GM12878 (cell line): ENCODE results near the gene TRIM32. TPM values are rescaled to one million over a fixed set of nuclear protein-coding genes. Genes with fewer than 3 reads are reported as not detected.

Source experiments
- ATAC-seq: fragments of 200-7000 bp; cut with Tn5 transposase; 3 replicates; pipeline ENCODE4 v1.9.1; 2020; ENCODE audit warnings: mild to moderate bottlenecking, moderate library complexity
- BruUV-seq: library from RNA; stranded (reverse); fragments of 400-500 nt; replicated peaks from 2 replicates; lab custom pipeline; 2021; lab: Mats Ljungman, UMichigan
- CTCF ChIA-PET: fragments of 300-600 bp; sonication (Branson Sonifier 250); formaldehyde crosslinking; extraction: SDS; loops from one replicate; lab custom pipeline; 2021; ENCODE audit warnings: inconsistent platforms; lab: Yijun Ruan, JAX
- POLR2A ChIA-PET: fragments of 350-600 bp; formaldehyde crosslinking; extraction: SDS; loops from one replicate; lab custom pipeline; 2021; ENCODE audit warnings: inconsistent platforms; lab: Charles Lee
- RAD21 ChIA-PET: fragments of 300-600 bp; sonication (Branson Sonifier 250); formaldehyde crosslinking; loops from one replicate; lab custom pipeline; 2023; ENCODE audit warnings: antibody characterized with exemption; ENCODE audit not compliant: unreplicated experiment; lab: Charles Lee
- SMC1A ChIA-PET: fragments of 300-600 bp; sonication (Branson Sonifier 250); formaldehyde crosslinking; loops from one replicate; lab custom pipeline; 2023; ENCODE audit not compliant: unreplicated experiment, uncharacterized antibody; lab: Charles Lee
- DNase-seq: peaks from one replicate; pipeline ENCODE4 v3.0.0-alpha.2; 2011; ENCODE audit warnings: low read depth, low spot score
- FAIRE-seq: peaks from 3 replicates; lab custom pipeline; 2011; peaks lifted over from hg19 to GRCh38; lab: Jason Lieb, UNC
- H2AFZ ChIP-seq: 2 replicates; pipeline ENCODE4 v1.6.0; 2011; ENCODE audit warnings: low read depth, low read length, control low read depth; ENCODE audit not compliant: control insufficient read depth
- H3K27ac ChIP-seq: 2 replicates; pipeline ENCODE4 v1.5.1; 2011; ENCODE audit warnings: control low read depth; ENCODE audit not compliant: control insufficient read depth, insufficient read depth
- H3K27me3 ChIP-seq, 2 experiments: replicated peaks in 1 of 2; 2 replicates each; pipeline versions ENCODE4 v1.6.0 to v1.6.1; 2011; ENCODE audit warnings: low read length in 1 of 2; ENCODE audit not compliant: control insufficient read depth in 2 of 2, insufficient read depth in 2 of 2
- H3K36me3 ChIP-seq, 2 experiments: 2 replicates each; pipeline ENCODE4 v1.5.1; 2011; ENCODE audit warnings: low read length in 1 of 2; ENCODE audit not compliant: control insufficient read depth in 2 of 2, insufficient read depth in 2 of 2
- H3K4me1 ChIP-seq: 2 replicates; pipeline ENCODE4 v1.6.1; 2011; ENCODE audit warnings: mild to moderate bottlenecking, low read length, moderate library complexity, mixed read lengths; ENCODE audit not compliant: control insufficient read depth, insufficient read depth
- H3K4me2 ChIP-seq: 2 replicates; pipeline ENCODE4 v1.6.0; 2011; ENCODE audit warnings: control low read depth; ENCODE audit not compliant: control insufficient read depth, insufficient read depth
- H3K4me3 ChIP-seq: fragments of 200-600 bp; sonication (generic); 2 replicates; pipeline ENCODE4 v1.5.1; 2016
- H3K79me2 ChIP-seq: 2 replicates; pipeline ENCODE4 v1.6.0; 2011; ENCODE audit warnings: low read length; ENCODE audit not compliant: control insufficient read depth, insufficient read depth
- H3K9ac ChIP-seq: 2 replicates; pipeline ENCODE4 v1.8.0; 2011; ENCODE audit warnings: low read length, control low read depth, mixed read lengths; ENCODE audit not compliant: control insufficient read depth, insufficient read depth
- H3K9me3 ChIP-seq: replicated peaks from 3 replicates; pipeline ENCODE4 v1.5.1; 2011; ENCODE audit warnings: mild to moderate bottlenecking, low read length; ENCODE audit not compliant: control insufficient read depth, insufficient read depth
- H4K20me1 ChIP-seq: 2 replicates; pipeline ENCODE4 v1.6.0; 2011; ENCODE audit not compliant: control insufficient read depth, insufficient read depth
- ATF3 ChIP-seq: IDR thresholded peaks from 2 replicates; pipeline ENCODE4 v1.6.1; 2011; ENCODE audit warnings: low read depth, mild to moderate bottlenecking, low read length, moderate library complexity, borderline replicate concordance; ENCODE audit errors: extremely low read depth
- ATF7 ChIP-seq: fragments of 450-650 bp; IDR thresholded peaks from 2 replicates; pipeline ENCODE4 v1.6.1; 2016; ENCODE audit warnings: low read depth, mild to moderate bottlenecking
- CEBPB ChIP-seq, 2 experiments: fragments of 150-350 bp in 1 of 2; IDR thresholded peaks; 2 replicates each; pipeline ENCODE4 v1.6.1; 2012 to 2014; ENCODE audit warnings: low read depth in 2 of 2, low read length in 2 of 2, borderline replicate concordance in 1 of 2, inconsistent platforms in 1 of 2
- CHD1 ChIP-seq: IDR thresholded peaks from 2 replicates; pipeline ENCODE4 v1.6.1; 2012; ENCODE audit warnings: low read depth, low read length, improper control_type of control experiment
- CTCF ChIP-seq, 3 experiments: IDR thresholded peaks in 2 of 3; conservative IDR thresholded peaks in 1 of 3; 2 replicates each; pipeline ENCODE4 v1.5.1; 2011; ENCODE audit warnings: low read depth in 3 of 3, low read length in 3 of 3, mild to moderate bottlenecking in 3 of 3, control low read depth in 2 of 3, moderate library complexity in 2 of 3, inconsistent platforms in 1 of 3, mixed read lengths in 1 of 3; ENCODE audit not compliant: control insufficient read depth in 2 of 3, insufficient read depth in 1 of 3; ENCODE audit errors: extremely low read depth in 1 of 3
- EZH2 ChIP-seq: IDR thresholded peaks from 2 replicates; pipeline ENCODE4 v1.6.1; 2012; ENCODE audit warnings: low read depth, mild to moderate bottlenecking, control low read depth, inconsistent platforms, low read length, borderline replicate concordance; ENCODE audit not compliant: control insufficient read depth
- JUNB ChIP-seq: IDR thresholded peaks from 2 replicates; pipeline ENCODE4 v1.6.1; 2016; ENCODE audit warnings: antibody characterized with exemption, mild to moderate bottlenecking
- POLR2A ChIP-seq: IDR thresholded peaks from 2 replicates; pipeline ENCODE4 v1.6.1; 2011; ENCODE audit warnings: low read depth, mild to moderate bottlenecking, low read length
- RELA ChIP-seq: fragments of 450-650 bp; IDR thresholded peaks from 2 replicates; pipeline ENCODE4 v1.8.0; 2014; ENCODE audit warnings: borderline replicate concordance; ENCODE audit not compliant: partially characterized antibody
- STAT3 ChIP-seq: IDR thresholded peaks from 2 replicates; pipeline ENCODE4 v1.6.1; 2011; ENCODE audit warnings: low read depth, low read length, improper control_type of control experiment
- SUPT20H ChIP-seq: IDR thresholded peaks from 2 replicates; pipeline ENCODE4 v1.6.1; 2011; ENCODE audit warnings: low read depth, mild to moderate bottlenecking, low read length, moderate library complexity, borderline replicate concordance; ENCODE audit not compliant: control insufficient read depth
- TARDBP ChIP-seq: IDR thresholded peaks from 2 replicates; pipeline ENCODE4 v1.6.1; 2016; ENCODE audit warnings: borderline replicate concordance
- TCF12 ChIP-seq: IDR thresholded peaks from 2 replicates; pipeline ENCODE4 v1.6.1; 2011; ENCODE audit warnings: low read depth, mild to moderate bottlenecking, low read length
- ZNF217 ChIP-seq: fragments of 450-650 bp; IDR thresholded peaks from 2 replicates; pipeline ENCODE4 v1.6.1; 2017; ENCODE audit warnings: antibody characterized with exemption, mild to moderate bottlenecking
- in situ Hi-C: fragments of 300-500 bp; cut with MboI; formaldehyde crosslinking; loops from 9 replicates; pipeline ENCODE4 v1.14.3; 2018; ENCODE audit warnings: mixed read lengths
- intact Hi-C: fragments of 100-400 bp; cut with micrococcal nuclease; formaldehyde crosslinking; loops from one replicate; pipeline ENCODE4 v1.14.2; 2022; ENCODE audit not compliant: unreplicated experiment
- polyA plus RNA-seq, 11 experiments: library from polyadenylated mRNA; depleted of rRNA in 4 of 11; unstranded in 6 of 11; stranded (reverse) in 5 of 11; fragments of >200 nt; fragmentation: Nextera tagmentation in 4 of 11; fragmentation: Illumina TruSeq in 1 of 11; extraction: Ambion mirVana in 4 of 11; extraction: Trizol in 1 of 11; gene quantifications; 1 replicate in 1 of 11; 2 replicates in 10 of 11; pipeline versions ENCODE4 v1.2.1 to v1.2.3, GENCODE V29; 2011 to 2016; ENCODE audit warnings: inconsistent platforms in 2 of 11, missing spikeins in 2 of 11, low read depth in 1 of 11
- total RNA-seq, 4 experiments: library from RNA; depleted of rRNA in 3 of 4; stranded (reverse); fragments of >200 nt in 3 of 4; fragmentation: Illumina TruSeq in 1 of 4; extraction: Trizol in 1 of 4; gene quantifications; 2 replicates each; pipeline versions ENCODE4 v1.2.1 to v1.2.3, GENCODE V29; 2013 to 2021

Gene TRIM32
- total and polyA plus RNA-seq, 10 of the 15 experiments (the other 5 are each of a cell fraction or from before 2014, with no cell fraction given) = 7.1 to 23.8 (median 12.2) TPM

GRCh38 chr9:116639251-116639741, 47.8 kb upstream of the TRIM32 start:
- no peaks in the 10 kb centered on the region for H3K9me3 ChIP-seq
- no peaks in the 10 kb centered on the region for H3K27me3 ChIP-seq
- no peak overlapping the region for H3K27ac ChIP-seq
- no peak overlapping the region for H2AFZ ChIP-seq
- H3K4me2 ChIP-seq = no peak overlapping the region
- no peaks in the 10 kb centered on the region for H3K36me3 ChIP-seq
- ATAC-seq (no peak), FAIRE-seq (no peak), DNase-seq (no peak)
- POLR2A ChIA-PET = no interaction called here
- H3K9ac ChIP-seq = no peak overlapping the region
- CTCF ChIA-PET = no interaction called here
- intact Hi-C loops (no loop called here), in situ Hi-C loops (no loop called here)
- no TSS peak for BruUV-seq
- RAD21 ChIA-PET = no interaction called here
- H3K4me1 ChIP-seq = no peaks in the 10 kb centered on the region
- no peaks in the 10 kb centered on the region for H4K20me1 ChIP-seq
- SMC1A ChIA-PET = no interaction called here
- no peaks in the 10 kb centered on the region for H3K79me2 ChIP-seq
- no peak for TF ChIP-seq POLR2A
- no peak for TF ChIP-seq CHD1
- no peak for TF ChIP-seq ATF3
- no peak for TF ChIP-seq CTCF (IDR thresholded peaks at IDR 0.05 in 2 of 3, conservative IDR thresholded peaks at IDR 0.05 in 1 of 3; ENCODE audit: control insufficient read depth in 2 of 3, extremely low read depth in 1 of 3, insufficient read depth in 1 of 3, low read depth in 3 of 3, low read length in 3 of 3)
- no peak for TF ChIP-seq ATF7
- no peak for TF ChIP-seq SUPT20H
- TF ChIP-seq TCF12 = no peak
- no peak for TF ChIP-seq TARDBP
- TF ChIP-seq CEBPB (IDR thresholded peaks at IDR 0.05; ENCODE audit: borderline replicate concordance in 1 of 2, low read depth in 2 of 2, low read length in 2 of 2) = no peak
- TF ChIP-seq RELA = no peak
- TF ChIP-seq JUNB = no peak
- TF ChIP-seq STAT3 = no peak
- TF ChIP-seq ZNF217 = no peak
- no peak for TF ChIP-seq EZH2
- H3K4me3 ChIP-seq = no peak overlapping the region
